ENCODE results near the gene RANBP17.

The RANBP17 gene

DNA sequence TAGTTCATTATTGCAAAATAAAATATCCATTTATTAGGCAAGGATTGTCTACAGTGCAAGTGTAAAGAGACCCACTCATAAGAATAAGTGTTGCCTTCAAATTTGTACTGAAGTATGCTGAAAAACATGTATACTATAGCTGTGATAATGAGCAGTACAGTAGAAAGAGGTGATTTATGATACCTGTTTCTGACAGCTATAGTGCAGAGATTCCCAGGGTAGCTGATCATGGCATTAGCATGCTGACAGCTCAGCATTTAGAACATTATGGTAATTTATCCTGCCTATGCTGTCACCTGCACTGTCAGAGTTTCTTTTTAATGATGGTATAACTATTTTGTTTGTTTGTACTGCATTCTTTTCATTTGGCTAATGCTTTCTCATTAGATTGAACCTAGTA, 269.7 kb downstream of the RANBP17 start:
- DNase-seq (ENCODE audit: low read depth), result no peak
- no peak overlapping the region for H3K4me3 ChIP-seq (ENCODE audit: low read depth, low read length)
- TF ChIP-seq, protein P1, sequence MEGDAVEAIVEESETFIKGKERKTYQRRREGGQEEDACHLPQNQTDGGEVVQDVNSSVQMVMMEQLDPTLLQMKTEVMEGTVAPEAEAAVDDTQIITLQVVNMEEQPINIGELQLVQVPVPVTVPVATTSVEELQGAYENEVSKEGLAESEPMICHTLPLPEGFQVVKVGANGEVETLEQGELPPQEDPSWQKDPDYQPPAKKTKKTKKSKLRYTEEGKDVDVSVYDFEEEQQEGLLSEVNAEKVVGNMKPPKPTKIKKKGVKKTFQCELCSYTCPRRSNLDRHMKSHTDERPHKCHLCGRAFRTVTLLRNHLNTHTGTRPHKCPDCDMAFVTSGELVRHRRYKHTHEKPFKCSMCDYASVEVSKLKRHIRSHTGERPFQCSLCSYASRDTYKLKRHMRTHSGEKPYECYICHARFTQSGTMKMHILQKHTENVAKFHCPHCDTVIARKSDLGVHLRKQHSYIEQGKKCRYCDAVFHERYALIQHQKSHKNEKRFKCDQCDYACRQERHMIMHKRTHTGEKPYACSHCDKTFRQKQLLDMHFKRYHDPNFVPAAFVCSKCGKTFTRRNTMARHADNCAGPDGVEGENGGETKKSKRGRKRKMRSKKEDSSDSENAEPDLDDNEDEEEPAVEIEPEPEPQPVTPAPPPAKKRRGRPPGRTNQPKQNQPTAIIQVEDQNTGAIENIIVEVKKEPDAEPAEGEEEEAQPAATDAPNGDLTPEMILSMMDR (IDR thresholded peaks at IDR 0.05; ENCODE audit: insufficient read depth, low read depth, low read length, missing control alignments), result no peak

DNA sequence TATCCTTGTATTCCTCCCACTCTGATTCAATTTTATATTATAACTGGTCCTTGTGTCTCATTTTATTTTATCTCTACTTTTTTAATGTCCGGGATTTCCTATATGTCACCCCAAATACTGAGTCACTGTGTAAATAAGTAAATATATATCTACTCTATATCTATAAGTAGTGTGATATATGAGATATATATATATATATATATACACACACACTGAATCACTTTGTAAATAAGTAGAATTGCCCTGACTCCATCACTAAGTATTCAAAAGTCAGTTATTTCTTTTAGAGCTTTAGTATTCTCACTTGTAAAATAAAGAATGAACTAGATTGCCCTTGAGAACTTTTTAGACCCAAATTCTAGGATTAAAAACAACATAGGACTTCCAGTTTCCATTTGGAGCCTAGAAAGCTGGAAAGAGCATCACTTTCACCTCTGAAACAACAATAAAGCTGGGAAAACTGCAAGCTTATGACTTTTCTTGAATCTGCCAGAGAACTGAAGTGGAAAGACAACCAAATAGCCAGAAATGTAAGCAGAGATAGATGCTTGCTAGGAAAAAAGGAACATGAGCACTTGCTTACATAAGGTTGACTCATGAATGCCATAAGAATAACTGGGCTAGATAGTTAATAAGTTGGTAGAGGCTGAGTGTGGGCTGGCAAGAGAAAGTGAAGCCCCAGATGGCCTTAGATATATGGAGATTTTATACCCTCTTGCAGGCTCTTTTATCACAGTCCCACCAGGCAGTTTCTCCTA, 276.1 kb downstream of the RANBP17 start:
- TF ChIP-seq, protein P1 (IDR thresholded peaks at IDR 0.05; ENCODE audit: insufficient read depth, low read depth, low read length, missing control alignments), result no peak
- H3K4me3 ChIP-seq (ENCODE audit: low read depth, low read length), result no peak overlapping the region
- no peak for DNase-seq (ENCODE audit: low read depth)

DNA sequence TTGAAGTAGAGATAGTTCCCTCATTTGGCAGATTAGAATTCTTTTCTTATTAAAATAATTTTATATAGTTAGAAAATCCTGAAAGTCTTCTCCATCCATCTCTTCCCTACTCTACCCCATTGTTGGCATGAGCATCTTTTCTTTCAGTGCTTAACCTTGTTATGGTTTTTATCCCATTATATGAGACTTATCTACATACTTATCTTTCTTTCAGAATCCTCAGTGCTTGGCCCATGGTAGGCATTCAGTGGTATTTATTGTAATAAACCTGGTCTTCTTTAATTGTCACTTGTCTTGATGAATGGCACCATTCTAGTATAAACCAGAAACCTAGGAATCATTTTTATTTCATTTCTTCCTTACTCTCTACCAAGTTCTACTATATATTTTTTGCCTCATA, 277.4 kb downstream of the RANBP17 start:
- no peak overlapping the region for H3K4me3 ChIP-seq (ENCODE audit: low read depth, low read length)
- DNase-seq (ENCODE audit: low read depth), result no peak
- TF ChIP-seq, protein P1 (IDR thresholded peaks at IDR 0.05; ENCODE audit: insufficient read depth, low read depth, low read length, missing control alignments), result no peak

DNA sequence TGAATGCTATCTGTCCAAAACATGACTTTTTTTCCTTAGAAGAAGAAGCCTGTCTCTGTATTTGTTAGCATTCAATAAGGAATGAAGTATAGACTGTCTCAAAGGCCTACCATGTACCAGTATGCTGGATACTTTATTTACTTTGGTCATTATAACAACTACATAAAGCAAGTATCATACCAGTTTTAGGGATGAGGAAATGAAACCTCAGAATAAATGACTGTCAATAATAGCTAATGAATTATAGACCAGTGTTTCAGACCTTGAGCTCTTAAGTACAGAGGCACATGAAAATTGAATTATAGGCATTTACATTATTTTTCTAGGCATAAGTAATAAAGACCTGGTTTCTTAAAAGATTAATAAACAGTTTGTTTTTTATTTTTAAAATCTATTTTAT, 280.8 kb downstream of the RANBP17 start:
- TF ChIP-seq, protein P1 (IDR thresholded peaks at IDR 0.05; ENCODE audit: insufficient read depth, low read depth, low read length, missing control alignments), result no peak
- no peak overlapping the region for H3K4me3 ChIP-seq (ENCODE audit: low read depth, low read length)
- DNase-seq (ENCODE audit: low read depth), result no peak

DNA sequence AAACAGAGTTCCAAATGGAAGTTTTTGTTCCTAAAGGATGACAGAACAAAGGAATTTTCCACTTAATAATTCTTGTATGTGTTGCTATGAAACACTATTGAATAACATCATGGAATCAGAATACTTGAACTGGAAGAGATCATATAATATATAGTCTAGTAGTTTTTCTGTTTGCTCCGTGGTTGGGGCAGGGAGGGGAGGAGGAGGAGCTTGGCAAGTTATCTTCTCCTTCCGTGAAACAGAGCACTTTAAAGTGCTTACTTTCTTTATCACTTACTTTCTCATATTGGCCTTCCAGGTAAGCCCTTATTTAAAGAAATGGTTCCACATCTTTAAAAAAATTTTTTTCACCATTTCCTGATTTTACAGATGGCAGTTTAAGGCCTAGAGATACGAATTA, 281.4 kb downstream of the RANBP17 start:
- no peak overlapping the region for H3K4me3 ChIP-seq (ENCODE audit: low read depth, low read length)
- DNase-seq (ENCODE audit: low read depth), result no peak
- TF ChIP-seq, protein P1 (IDR thresholded peaks at IDR 0.05; ENCODE audit: insufficient read depth, low read depth, low read length, missing control alignments), result no peak

DNA sequence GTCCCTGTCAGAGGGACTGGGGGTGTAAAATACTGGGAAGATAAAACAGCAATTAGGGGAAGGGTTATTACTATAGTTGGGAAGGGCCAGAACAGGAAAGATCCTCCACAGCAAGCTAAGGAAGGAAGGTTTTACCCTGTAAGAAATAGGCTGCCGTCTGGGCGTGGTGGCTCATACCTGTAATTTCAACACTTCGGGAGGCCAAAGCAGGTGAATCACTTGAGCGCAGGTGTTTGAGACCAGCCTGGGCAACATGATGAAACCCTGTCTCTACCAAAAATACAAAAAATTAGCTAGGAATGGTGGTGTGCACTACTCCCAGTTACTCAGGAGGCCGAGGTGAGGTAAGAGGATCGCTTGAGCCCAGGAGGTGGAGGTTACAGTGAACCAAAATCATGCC, 282.1 kb downstream of the RANBP17 start:
- TF ChIP-seq, protein P1 (IDR thresholded peaks at IDR 0.05; ENCODE audit: insufficient read depth, low read depth, low read length, missing control alignments), result no peak
- DNase-seq (ENCODE audit: low read depth), result no peak

DNA sequence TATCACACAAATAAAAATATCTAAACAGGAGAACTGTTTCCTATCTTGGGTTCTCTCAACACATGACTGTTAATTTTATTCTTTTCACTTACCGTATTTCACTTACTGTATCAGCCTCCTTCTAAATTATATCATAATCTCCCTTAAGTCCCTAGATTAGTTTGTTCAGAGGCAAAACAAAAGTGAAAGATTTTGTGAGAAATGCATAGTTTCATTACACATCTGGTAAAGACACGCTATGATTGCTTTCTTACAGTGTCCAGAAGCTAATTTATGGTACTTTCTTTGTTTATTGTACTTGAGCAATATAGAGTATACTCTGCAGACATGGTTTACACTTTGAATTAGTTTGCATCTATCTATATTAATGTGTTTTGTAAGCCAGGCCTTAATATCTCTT, 287.5 kb downstream of the RANBP17 start:
- DNase-seq (ENCODE audit: low read depth), result peak; percentile 19

More for the DNA sequence above, 282.1 kb downstream of the RANBP17 start:
- H3K4me3 ChIP-seq (ENCODE audit: low read depth, low read length), result no peak overlapping the region

More for the DNA sequence above, 287.5 kb downstream of the RANBP17 start:
- TF ChIP-seq, protein P1 (IDR thresholded peaks at IDR 0.05; ENCODE audit: insufficient read depth, low read depth, low read length, missing control alignments), result no peak
- H3K4me3 ChIP-seq (ENCODE audit: low read depth, low read length), result no peak overlapping the region

All from GM12865 (cell line).